Hematopoietic multipotent progenitor cell treated with erythropoietin and hydrocortisone succinate and interleukin-3 and kit ligand, for 17 days (in vitro differentiated cells): ENCODE data around the gene SNAPC1.
"Not testable (repeated sequence)": the region's sequence is repeated elsewhere in the genome, so short reads cannot be mapped to it uniquely, and the experiment has no call there.

Experiments used
- DNase-seq: peaks from one replicate; pipeline ENCODE4 v3.0.0-alpha.2; 2015; ENCODE audit warnings: low spot score

SNAPC1 gene, protein sequence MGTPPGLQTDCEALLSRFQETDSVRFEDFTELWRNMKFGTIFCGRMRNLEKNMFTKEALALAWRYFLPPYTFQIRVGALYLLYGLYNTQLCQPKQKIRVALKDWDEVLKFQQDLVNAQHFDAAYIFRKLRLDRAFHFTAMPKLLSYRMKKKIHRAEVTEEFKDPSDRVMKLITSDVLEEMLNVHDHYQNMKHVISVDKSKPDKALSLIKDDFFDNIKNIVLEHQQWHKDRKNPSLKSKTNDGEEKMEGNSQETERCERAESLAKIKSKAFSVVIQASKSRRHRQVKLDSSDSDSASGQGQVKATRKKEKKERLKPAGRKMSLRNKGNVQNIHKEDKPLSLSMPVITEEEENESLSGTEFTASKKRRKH

DNA sequence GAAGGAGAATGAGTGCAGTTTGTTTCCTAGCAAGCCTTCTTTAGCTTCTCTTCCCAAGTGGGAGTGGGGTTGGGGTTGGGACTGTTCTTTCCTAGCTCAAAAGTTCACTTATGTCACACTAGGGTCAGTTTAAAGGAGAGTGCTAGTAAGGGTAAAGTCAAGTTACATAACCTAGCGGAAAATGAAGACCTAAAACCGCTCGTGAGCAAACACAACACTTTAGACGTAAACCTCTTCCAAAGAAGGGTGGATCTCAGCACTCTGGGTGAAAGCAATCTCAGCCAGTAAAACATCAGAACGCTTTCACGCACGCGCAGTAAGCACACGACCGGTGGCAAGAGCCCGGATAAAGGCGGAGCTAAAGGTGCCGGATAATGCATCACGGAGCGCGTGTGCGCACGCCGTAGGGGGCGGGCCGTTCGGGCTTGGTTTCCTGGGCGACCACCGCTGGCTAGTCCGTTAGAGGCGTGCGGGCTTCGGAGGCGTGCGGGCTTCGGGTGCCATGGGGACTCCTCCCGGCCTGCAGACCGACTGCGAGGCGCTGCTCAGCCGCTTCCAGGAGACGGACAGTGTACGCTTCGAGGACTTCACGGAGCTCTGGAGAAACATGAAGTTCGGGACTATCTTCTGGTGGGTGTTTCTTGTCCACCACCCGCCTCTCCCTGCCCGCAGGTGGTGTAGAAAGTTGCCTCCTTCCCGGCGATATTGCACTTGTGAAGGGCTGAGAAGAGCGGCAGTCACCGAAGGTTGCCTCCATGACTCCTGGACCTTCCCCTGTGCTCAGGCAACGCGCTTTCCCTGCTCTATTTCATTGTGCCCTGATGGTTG lies at the start of gene SNAPC1:
Gene SNAPC1, plus strand, starts transcription at position 462 of the 828 bp plus-strand sequence. Its CDS starts 41 bp downstream, at position 503.
- DNase-seq = peak; percentile 99

DNA sequence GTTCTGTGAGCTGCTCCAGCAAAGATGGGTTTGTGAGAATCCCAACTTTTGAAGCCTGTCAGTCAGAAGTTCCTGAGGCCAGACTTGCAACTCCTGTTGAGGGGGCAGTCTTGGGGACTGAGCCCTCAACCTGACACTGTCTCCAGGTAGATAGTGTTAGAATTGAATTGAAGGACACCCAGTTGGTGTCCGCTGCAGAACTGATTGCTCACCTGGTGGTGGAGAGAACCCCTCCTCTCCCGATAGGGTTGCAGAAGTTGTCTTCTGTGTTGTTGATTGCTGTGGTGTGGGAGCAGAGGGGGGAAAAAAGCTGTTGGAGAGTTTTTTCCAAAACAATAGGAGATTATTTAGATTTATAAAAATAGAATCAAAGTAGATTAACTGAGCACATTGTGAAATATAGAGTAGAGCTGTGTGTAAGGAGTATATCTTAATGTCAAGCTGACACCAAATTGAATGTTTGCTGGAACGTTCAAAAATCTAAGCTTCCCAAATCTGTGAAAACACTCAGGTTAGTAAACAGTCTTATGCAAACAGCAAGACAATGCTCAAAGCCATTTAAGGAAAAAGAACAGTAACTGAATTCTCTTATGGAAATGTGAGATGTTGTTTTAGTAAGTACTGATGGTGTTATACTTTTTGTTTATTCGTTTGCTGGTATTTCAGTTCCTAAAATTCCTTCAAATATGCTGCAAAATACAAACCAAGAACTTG lies 48.3 kb upstream of the SNAPC1 start:
- DNase-seq = no peak

DNA sequence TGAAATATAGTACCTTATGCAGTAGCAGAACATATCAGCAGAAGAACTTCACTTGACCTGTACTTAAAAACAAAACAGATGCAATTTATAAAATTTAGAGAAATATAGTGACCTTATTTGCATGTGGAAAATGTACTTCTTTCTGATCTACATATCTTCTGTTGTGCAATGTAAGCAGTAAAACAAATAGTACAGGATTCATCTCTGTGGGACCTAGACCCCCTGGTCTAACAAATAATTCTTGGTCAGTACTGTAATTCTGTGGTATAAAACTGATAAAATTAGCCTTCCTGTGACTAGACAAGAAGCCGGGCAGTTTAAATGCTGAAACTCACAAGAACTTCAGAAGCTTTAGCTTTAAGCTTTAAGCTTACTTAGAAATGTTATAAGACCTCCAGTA lies 45.3 kb upstream of the SNAPC1 start:
- DNase-seq = no peak

DNA sequence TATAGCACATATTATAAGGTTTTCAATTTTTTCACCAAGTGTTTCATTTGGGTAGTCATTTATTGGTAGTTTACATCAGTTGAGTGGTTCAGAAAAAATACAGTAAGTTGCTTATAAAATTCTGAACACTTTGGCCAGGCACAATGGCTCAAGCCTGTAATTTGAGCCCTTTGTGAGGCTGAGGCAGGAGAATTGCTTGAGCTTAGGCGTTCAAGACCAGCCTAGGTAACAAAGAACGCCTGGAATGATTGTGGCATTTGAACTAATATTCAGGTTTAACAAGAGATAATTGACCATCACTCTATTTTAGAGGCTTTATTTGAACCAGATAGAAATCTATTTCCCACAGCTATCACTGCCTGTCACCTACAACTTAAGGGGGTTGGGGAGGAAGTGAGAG lies 44.2 kb upstream of the SNAPC1 start:
- no peak for DNase-seq

DNA sequence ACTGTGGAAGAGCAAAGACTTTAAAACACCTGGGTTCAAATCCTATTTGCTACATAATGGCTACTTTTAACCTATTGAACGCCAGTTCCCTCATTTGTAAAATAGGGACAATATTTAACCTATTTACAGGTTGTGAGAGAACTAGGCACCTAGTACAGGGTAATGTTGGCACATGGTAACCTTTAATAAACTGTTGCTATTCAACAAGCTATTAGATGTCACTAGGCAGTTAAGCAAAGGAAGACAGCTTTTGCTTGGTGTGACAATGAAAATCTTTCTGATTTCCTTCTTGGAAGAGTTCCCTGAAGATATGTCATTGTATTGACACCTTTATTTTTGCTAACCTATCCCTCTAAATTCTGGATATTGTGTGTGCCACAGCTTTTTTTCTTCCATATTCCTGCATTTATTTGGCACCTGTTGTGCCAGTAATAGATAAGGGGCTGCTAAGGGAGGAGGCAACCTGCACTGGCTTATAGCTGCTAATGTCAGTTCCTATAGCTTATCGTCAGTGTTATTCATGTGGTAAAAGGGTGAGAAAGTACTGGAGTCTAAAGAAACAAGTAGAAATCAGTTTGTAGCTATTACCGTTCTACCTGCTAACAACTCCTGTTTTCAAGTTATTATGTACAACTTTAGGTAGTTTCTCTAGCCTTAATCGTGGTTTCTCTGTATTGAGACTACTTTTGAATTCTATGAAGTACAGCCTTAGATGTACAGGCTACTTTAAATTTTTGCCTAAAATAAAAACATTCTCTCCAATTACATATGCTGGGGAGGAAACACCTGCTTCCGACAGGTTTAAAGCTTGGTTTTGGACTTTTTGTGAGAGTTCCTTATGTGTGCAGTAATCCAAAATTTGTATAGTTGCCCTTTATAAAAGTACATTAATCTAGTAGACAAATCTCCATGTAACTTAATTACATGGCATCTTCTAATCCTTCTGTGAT lies 42.6 kb upstream of the SNAPC1 start:
- peak; percentile 40 for DNase-seq

DNA sequence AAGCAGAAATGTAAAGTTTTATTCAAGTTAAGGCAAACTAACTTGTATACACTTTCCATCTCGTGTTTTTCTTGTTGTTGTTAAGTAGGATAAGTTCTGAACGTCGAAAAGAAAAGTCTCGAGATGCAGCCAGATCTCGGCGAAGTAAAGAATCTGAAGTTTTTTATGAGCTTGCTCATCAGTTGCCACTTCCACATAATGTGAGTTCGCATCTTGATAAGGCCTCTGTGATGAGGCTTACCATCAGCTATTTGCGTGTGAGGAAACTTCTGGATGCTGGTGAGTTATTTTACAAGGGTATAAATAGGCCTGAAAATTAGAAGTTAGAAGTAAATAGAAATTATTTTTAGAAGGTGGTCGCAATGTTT lies 41.9 kb upstream of the SNAPC1 start:
- DNase-seq = peak; percentile 25

DNA sequence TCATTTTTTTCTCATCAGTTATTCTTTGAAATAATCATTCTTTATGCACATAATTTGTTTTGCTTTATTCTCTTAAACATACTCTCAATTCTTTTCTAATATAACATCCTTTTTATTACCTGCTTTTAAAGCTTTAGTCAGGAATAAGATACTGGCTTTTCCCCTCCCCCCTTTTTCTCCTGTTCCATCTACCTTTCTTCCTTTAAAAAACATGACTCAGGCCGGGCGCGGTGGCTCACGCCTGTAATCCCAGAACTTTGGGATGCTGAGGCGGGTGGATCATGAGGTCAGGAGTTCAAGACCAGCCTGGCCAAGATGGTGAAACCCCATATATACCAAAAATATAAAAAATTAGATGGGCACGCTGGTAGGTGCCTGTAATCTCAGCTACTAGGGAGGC lies 41.5 kb upstream of the SNAPC1 start:
- DNase-seq = no peak

DNA sequence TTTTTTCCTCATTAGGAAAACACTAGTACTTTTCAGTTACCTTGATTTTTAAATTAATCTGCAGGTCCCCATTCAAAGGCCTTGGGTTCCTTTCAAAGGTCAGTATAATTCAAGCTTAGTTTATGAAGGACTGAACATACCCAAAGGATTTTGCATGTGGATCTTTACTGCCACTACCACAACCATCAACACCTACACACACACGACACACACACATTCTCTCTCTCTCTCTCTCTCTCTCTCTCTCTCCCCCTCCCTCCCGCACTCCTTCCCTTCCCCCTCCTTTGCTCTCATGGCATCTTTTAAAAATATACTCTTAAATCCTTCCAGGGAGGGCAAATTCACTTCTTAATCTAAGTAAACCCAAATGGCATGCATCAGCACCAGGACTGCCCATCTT lies 38.1 kb upstream of the SNAPC1 start:
- no peak for DNase-seq

DNA sequence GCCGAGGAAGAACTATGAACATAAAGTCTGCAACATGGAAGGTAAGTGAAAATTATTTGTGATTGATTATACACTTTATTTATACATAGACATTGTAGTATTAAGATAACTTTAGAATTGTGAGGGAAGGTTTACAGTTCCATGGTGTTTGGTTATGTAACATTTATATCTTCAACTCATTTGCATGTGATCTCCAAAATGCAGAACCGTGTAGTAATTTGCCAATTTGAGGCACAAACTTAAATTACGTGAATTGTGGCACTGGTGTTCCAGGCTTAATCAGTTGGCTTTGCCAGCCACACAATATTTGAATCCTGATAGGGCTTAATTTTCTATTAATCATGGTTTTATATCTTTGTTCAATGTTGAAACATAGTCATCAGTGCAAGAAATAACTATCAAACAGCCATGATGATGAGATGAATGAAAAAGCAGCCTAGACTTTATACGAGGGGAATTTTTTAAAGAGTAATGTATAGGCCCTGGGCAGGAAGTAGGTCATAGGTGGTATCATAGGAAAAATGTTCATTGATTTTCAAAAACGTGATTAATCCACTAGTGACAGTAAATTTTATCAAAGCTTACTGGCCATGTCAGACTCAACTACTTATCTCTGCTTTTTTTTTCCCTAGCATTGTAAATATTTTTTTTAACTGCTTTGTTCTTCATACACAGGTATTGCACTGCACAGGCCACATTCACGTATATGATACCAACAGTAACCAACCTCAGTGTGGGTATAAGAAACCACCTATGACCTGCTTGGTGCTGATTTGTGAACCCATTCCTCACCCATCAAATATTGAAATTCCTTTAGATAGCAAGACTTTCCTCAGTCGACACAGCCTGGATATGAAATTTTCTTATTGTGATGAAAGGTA lies 35.2 kb upstream of the SNAPC1 start:
- no peak for DNase-seq

DNA sequence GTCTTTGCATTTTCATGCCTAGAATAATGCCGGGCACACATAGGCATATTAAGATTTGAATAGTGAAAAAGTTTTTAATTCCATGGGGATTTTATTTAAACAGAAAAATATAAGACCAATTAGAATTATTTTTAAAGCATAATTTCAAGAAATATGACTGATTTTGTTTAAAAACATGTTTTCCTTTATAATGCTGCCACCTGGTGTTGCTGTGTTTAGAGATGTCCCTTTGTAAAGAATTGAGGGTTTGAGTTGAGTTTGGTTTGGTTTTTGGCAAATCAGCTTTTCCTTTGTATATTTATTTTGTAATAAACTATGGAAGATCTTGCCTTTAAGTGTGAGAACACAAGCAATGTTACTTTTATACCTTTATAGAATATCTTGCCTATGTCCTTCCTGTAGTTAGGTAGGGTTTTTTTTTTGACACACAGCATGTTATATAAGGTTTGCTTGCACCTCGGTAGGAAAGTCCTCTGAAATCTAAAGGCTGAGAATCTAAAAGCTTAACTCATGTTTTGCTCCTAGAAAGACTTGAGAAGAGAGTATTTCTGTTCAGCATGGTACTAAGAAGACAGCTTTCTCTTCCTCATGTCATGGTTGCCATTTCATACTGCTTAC lies 31.4 kb upstream of the SNAPC1 start:
- DNase-seq = peak; percentile 56

DNA sequence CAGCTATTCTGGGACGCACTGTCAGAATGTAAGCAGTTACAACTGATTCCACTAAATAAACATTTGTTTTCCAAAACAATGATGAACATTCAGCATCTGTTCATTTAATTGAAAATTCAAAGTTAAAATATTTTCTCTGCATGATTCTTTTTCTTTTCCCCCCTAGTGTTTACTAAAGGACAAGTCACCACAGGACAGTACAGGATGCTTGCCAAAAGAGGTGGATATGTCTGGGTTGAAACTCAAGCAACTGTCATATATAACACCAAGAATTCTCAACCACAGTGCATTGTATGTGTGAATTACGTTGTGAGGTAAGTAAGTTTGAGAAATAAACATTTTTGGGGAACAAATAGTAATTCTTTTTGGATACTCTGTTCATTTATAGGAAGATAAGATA lies 28.2 kb upstream of the SNAPC1 start:
- DNase-seq = no peak

DNA sequence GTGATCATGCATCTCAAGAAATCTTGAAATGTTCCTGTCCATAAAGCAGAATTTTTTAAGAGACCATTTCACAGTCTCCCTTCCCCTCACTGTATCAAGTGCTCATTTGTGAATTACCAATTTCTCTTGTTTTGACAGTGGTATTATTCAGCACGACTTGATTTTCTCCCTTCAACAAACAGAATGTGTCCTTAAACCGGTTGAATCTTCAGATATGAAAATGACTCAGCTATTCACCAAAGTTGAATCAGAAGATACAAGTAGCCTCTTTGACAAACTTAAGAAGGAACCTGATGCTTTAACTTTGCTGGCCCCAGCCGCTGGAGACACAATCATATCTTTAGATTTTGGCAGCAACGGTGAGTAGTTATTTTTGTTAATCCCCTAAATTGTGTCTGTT lies 25.5 kb upstream of the SNAPC1 start:
- DNase-seq = no peak

DNA sequence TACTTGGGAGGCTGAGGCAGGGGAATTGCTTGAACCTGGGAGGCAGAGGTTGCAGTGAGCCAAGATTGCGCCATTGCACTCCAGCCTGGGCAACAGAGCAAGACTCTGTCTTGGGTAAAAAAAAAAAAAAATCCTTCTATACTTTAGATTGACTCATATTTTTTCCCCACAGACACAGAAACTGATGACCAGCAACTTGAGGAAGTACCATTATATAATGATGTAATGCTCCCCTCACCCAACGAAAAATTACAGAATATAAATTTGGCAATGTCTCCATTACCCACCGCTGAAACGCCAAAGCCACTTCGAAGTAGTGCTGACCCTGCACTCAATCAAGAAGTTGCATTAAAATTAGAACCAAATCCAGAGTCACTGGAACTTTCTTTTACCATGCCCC lies 24.3 kb upstream of the SNAPC1 start:
- no peak for DNase-seq

DNA sequence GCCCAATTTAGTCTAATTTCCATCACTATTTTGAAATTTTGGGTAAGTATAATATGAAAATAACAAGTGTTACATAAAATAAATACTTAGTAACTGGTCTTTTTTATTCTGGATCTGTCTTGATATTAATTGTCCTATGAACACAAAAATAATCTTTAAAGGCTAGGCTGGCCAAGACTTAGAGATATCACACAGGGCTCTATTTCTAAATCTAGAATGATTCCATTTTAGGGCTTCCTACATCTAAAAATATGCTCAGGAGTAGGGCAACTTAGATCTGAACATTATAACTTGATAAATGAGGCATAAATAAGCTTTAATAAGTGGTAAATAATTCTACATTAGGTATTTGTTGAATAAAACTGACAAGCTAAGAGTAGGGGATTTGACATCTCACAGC lies 23.1 kb upstream of the SNAPC1 start:
- DNase-seq = no peak

DNA sequence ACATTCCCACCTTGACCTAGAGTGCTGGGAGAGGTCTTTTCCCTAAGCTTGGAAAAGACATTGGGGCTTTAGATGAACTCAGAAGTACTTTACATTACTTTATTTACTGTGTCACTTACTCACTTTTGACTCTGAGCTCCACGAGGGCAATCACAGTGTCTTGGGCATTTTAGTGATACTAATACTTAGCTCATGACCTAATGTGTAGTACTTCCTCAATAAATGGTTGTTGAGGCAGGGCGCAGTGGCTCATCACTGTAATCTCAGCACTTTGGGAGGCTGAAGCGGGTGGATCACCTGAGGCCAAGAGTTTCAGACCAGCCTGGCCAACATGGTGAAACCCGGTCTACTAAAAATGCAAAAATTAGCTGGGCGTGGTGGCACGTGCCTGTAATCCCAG lies 19.8 kb upstream of the SNAPC1 start:
- no peak for DNase-seq

DNA sequence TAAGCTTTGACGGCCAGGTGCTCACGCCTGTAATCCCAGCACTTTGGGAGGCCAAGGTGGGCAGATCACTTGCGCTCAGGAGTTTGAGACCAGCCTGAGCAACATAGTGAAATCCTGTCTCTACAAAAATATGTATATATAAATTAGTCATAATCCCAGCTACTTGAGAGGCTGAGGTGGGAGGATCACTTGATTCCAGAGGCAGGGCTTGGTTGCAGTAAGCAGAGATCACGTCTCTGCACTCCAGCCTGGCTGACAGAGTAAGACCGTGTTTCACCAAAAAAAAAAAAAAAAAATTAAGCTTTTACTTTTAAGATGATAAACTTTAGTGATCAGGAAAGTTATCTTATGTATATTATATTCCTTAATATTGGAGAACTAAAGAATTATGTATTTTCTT lies 18.0 kb upstream of the SNAPC1 start:
- DNase-seq = no peak

DNA sequence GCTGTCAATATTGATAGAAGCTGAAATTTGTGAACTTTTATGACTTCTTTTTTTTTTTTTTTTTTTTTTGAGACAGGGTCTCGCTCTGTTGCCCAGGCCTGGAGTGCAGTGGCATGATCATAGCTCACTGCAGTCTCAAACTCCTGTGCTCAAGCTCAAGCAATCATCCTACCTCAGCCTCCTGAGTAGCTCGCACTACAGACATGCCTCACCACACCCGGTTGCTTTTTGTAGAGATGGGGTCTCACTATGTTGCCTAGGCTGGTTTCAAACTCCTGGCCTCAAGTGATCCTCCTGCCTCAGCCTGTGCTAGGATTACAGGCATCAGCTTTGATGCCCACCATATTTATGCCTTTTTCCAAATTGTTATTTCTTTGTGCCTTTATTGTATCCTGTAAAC lies 15.9 kb upstream of the SNAPC1 start:
- DNase-seq = not testable (repeated sequence)

DNA sequence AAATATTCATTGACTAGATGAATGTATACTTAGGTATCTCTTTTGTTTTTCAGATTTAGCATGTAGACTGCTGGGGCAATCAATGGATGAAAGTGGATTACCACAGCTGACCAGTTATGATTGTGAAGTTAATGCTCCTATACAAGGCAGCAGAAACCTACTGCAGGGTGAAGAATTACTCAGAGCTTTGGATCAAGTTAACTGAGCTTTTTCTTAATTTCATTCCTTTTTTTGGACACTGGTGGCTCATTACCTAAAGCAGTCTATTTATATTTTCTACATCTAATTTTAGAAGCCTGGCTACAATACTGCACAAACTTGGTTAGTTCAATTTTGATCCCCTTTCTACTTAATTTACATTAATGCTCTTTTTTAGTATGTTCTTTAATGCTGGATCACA lies 15.3 kb upstream of the SNAPC1 start:
- DNase-seq = no peak

DNA sequence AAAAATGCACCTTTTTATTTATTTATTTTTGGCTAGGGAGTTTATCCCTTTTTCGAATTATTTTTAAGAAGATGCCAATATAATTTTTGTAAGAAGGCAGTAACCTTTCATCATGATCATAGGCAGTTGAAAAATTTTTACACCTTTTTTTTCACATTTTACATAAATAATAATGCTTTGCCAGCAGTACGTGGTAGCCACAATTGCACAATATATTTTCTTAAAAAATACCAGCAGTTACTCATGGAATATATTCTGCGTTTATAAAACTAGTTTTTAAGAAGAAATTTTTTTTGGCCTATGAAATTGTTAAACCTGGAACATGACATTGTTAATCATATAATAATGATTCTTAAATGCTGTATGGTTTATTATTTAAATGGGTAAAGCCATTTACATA lies 14.9 kb upstream of the SNAPC1 start:
- DNase-seq = no peak

DNA sequence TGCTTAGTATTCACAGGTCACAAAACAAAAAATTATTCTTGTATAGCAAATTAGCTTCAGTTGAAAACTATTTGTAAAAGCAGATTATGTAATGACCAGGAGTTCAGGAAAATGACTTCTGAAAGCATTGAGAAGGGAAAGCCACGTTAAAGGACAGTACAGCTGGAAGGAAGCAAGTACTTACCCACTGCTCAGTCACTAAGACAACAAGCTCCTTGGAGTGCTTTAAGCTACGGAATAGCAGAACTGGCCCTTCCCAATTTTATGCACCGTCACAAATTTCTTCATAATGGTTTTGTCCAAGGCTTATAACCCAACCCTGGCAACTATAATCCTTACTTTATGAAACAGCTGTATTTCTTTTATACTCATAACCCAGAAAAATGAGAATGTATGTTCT lies 13.0 kb upstream of the SNAPC1 start:
- no peak for DNase-seq
